IPS DF 6.9 (cell line): ENCODE measurements around the gene ACTN3.
"Not testable (repeated sequence)": the region's sequence is repeated elsewhere in the genome, so short reads cannot be mapped to it uniquely, and the experiment has no call there.

Experiments used
- DNase-seq: peaks from one replicate; pipeline ENCODE4 v3.0.0-alpha.2; 2013; ENCODE audit warnings: low read depth, low spot score
- H3K27ac ChIP-seq: one replicate; pipeline ENCODE4 v1.5.1; 2013; ENCODE audit warnings: low read length, control low read depth
- H3K27me3 ChIP-seq: 2 replicates; pipeline ENCODE4 v1.6.1; 2013; ENCODE audit warnings: mild to moderate bottlenecking, low read length; ENCODE audit not compliant: control insufficient read depth, insufficient read depth
- H3K36me3 ChIP-seq: 2 replicates; pipeline ENCODE4 v1.6.1; 2013; ENCODE audit warnings: low read length; ENCODE audit not compliant: control insufficient read depth, insufficient read depth
- H3K4me1 ChIP-seq: 2 replicates; pipeline ENCODE4 v1.6.1; 2013; ENCODE audit warnings: low read length; ENCODE audit not compliant: control insufficient read depth, insufficient read depth
- H3K4me3 ChIP-seq: 2 replicates; pipeline ENCODE4 v1.5.1; 2013; ENCODE audit warnings: mild to moderate bottlenecking, low read length
- H3K9me3 ChIP-seq: 2 replicates; pipeline ENCODE4 v1.6.1; 2013; ENCODE audit warnings: low read length, inconsistent platforms; ENCODE audit not compliant: control insufficient read depth, insufficient read depth
- WGBS: extraction: QIAGEN DNeasy Blood & Tissue Kit; methylation state at CpG from one replicate; pipeline ENCODE4 v1.1.7; 2013; ENCODE audit warnings: mixed read lengths, missing lambda C conversion rate; ENCODE audit not compliant: insufficient read length, insufficient coverage; 5-methylcytosine and 5-hydroxymethylcytosine counted together

Gene ACTN3

GRCh38 chr11:66544952-66545351, 1.8 kb upstream of the ACTN3 start:
- not testable (repeated sequence) for H3K4me3 ChIP-seq, DNase-seq, H3K36me3 ChIP-seq, H3K27me3 ChIP-seq, H3K4me1 ChIP-seq, H3K9me3 ChIP-seq, H3K27ac ChIP-seq
- no CpG with 5 or more reads among the region's 14 CpGs for WGBS

DNA sequence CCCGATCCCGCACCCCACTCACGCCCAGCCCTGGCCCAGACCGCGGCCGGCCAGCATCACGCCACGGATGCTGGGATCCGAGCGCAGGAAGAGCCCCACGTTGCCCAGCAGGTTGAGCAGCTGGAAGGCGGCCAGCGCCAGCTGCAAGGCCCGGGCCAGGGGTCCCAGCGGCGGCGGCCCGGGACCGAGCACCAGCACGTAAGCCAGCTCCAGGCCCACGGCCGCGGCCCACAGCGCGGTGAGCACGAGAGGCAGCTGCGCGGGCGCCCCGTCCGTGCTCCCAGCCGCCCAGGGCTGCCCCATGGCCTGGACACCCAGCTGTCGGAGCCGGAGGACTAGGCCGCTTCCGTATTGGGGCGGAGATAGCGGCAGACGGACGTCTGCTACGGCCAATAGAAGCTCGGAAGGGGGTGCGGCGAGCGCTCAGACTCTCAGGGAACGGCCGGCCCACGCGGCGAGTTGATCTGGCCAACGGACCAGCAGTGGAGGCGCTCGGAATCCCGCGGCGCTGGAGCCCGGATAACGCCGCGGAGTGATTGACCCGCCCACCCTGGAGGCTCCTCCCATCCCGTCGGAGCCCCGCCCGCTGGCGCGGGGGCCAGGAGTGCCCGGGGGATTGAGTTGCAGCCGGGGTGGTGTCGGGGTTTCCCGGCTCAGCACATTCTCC, 869 bp upstream of the ACTN3 start, which contains the start of gene ZDHHC24:
TSS of gene ZDHHC24 (minus strand) at position 348 of the 667 bp plus-strand sequence. CDS start at position 303, 45 bp downstream.
- H3K4me1 ChIP-seq: peaks cover 2% of the 10 kb centered on the region; the same call in 1 of the 2 replicates
- H3K4me3 ChIP-seq: peak within 1 kb of the TSS; percentile 82
- peak; percentile 93 for DNase-seq
- no peak within 1 kb of the TSS for H3K27ac ChIP-seq
- H3K9me3 ChIP-seq: no peaks in the 10 kb centered on the region
- no CpG with 5 or more reads among the region's 71 CpGs for WGBS
- no peaks in the 10 kb centered on the region for H3K27me3 ChIP-seq
- no peaks in the 10 kb centered on the region for H3K36me3 ChIP-seq

GRCh38 chr11:66546966-66547661, 411 bp downstream of the ACTN3 start:
- Histone ChIP-seq H3K9me3 (no peaks in the 10 kb centered on the region), H3K4me1 (peaks cover 2% of the 10 kb centered on the region; the same call in 1 of the 2 replicates), H3K36me3 (no peaks in the 10 kb centered on the region), H3K27me3 (no peaks in the 10 kb centered on the region), H3K27ac (no peak overlapping the region), H3K4me3 (peak overlapping the region; percentile 82; the same call in 1 of the 2 replicates)
- DNase-seq: no peak
- WGBS: no CpG with 5 or more reads among the region's 18 CpGs

DNA sequence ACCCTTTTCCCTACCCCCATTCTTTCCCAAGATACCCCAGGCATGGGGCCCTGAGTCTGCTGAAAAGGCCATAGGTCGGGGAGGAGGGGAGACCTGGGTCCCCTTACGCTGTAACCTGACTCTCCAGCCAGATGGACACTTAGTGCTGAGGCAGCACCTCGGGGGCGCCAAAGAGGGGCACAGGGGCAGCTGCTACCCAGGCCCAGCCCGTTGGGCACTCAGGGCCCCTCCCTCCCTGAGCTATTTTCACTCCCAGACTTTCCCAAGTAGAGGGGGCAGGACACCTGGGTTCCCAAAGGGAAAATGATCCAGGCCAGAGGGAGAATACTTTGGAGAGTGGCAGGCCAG, 933 bp downstream of the ACTN3 start:
- H3K27me3 ChIP-seq: no peaks in the 10 kb centered on the region
- no peaks in the 10 kb centered on the region for H3K36me3 ChIP-seq
- H3K9me3 ChIP-seq: no peaks in the 10 kb centered on the region
- peak overlapping the region; percentile 82; the same call in 1 of the 2 replicates for H3K4me3 ChIP-seq
- DNase-seq: no peak
- WGBS: no CpG with 5 or more reads among the region's 5 CpGs
- peaks cover 2% of the 10 kb centered on the region; the same call in 1 of the 2 replicates for H3K4me1 ChIP-seq
- no peak overlapping the region for H3K27ac ChIP-seq

DNA sequence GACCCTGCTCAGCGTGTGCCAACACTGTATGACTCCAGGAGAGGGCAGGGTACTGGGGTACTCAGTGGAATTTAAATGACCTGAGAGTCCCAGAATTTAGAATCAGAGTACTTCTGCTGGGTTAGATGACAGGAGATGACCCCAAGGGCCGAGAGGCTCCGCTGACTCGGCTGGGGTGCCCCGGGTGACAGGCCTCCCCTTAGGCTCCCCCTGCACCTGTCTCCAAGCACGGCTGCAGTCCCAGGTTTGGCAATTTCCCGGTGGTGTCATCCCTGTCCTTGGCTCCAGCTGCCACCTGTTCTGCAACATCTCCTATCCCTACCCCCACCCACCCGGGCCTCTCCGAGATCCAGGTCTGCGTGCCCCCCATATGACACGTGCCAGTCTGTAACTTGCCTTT, 1.3 kb downstream of the ACTN3 start:
- no peak for DNase-seq
- Histone ChIP-seq H3K27me3 (no peaks in the 10 kb centered on the region), H3K4me3 (peak overlapping the region; percentile 8; the same call in 1 of the 2 replicates), H3K36me3 (no peaks in the 10 kb centered on the region), H3K4me1 (peaks cover 2% of the 10 kb centered on the region; the same call in 1 of the 2 replicates), H3K27ac (no peak overlapping the region), H3K9me3 (no peaks in the 10 kb centered on the region)
- no CpG with 5 or more reads among the region's 11 CpGs for WGBS

- no CpG with 5 or more reads among the region's 16 CpGs for WGBS
- H3K27me3 ChIP-seq: no peaks in the 10 kb centered on the region
- H3K36me3 ChIP-seq: no peaks in the 10 kb centered on the region
- H3K4me3 ChIP-seq: no peak overlapping the region
- DNase-seq: no peak
- H3K4me1 ChIP-seq: peaks cover 2% of the 10 kb centered on the region; the same call in 1 of the 2 replicates
- H3K27ac ChIP-seq: no peak overlapping the region
- no peaks in the 10 kb centered on the region for H3K9me3 ChIP-seq
These were observed 2.3 kb downstream of the ACTN3 start for GRCh38 chr11:66548774-66549630.

DNA sequence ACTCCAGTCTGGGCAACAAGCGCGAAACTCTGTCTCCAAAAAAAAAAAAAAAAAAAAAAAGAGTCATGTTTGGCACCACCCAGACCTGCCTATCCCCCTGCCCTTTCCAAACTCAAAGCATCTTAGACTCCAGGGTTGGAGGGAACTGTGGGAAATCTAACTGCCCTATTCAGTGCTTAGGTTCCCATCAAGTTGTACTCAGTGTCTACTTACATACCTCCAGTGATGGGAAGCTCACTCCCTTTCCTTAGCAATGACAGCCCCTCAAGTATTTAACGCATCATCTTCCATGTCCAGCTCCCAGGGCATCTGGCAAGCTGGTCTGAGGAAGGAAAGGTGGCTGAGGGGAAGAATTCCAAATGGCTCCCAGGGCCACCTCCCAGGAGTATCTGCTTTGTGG, 3.0 kb downstream of the ACTN3 start:
- H3K27me3 ChIP-seq: no peaks in the 10 kb centered on the region
- WGBS: no CpG with 5 or more reads among the region's 3 CpGs

GRCh38 chr11:66550887-66551286, 4.2 kb downstream of the ACTN3 start:
- H3K27ac ChIP-seq: no peak overlapping the region
- WGBS: no CpG with 5 or more reads among the region's 4 CpGs
- H3K4me1 ChIP-seq: peaks cover 2% of the 10 kb centered on the region; the same call in 1 of the 2 replicates

More for the DNA sequence above, 3.0 kb downstream of the ACTN3 start:
- DNase-seq: no peak
- peaks cover 2% of the 10 kb centered on the region; the same call in 1 of the 2 replicates for H3K4me1 ChIP-seq
- H3K4me3 ChIP-seq: no peak overlapping the region
- no peaks in the 10 kb centered on the region for H3K9me3 ChIP-seq
- H3K36me3 ChIP-seq: peaks cover 3% of the 10 kb centered on the region; the same call in 1 of the 2 replicates
- H3K27ac ChIP-seq: no peak overlapping the region

GRCh38 chr11:66554602-66555001, 7.9 kb downstream of the ACTN3 start:
- WGBS: no CpG with 5 or more reads among the region's 5 CpGs

More at GRCh38 chr11:66550887-66551286, 4.2 kb downstream of the ACTN3 start:
- peaks cover 7% of the 10 kb centered on the region for H3K36me3 ChIP-seq
- no peak for DNase-seq
- H3K9me3 ChIP-seq: no peaks in the 10 kb centered on the region
- no peaks in the 10 kb centered on the region for H3K27me3 ChIP-seq
- no peak overlapping the region for H3K4me3 ChIP-seq

GRCh38 chr11:66555416-66555815, 8.7 kb downstream of the ACTN3 start:
- Histone ChIP-seq H3K27me3 (no peaks in the 10 kb centered on the region), H3K36me3 (peaks cover 28% of the 10 kb centered on the region), H3K4me3 (no peak overlapping the region), H3K27ac (no peak overlapping the region), H3K9me3 (no peaks in the 10 kb centered on the region), H3K4me1 (no peaks in the 10 kb centered on the region)
- no CpG with 5 or more reads among the region's 3 CpGs for WGBS
- no peak for DNase-seq

More at GRCh38 chr11:66554602-66555001, 7.9 kb downstream of the ACTN3 start:
- Histone ChIP-seq H3K27me3 (no peaks in the 10 kb centered on the region), H3K4me1 (no peaks in the 10 kb centered on the region), H3K4me3 (no peak overlapping the region), H3K9me3 (no peaks in the 10 kb centered on the region), H3K27ac (no peak overlapping the region), H3K36me3 (peaks cover 26% of the 10 kb centered on the region)
- no peak for DNase-seq
